ENCODE results near the gene MT1E. TPM values are rescaled to one million over a fixed set of nuclear protein-coding genes. Genes with fewer than 3 reads are reported as not detected.

The MT1E gene
- total RNA-seq, 1 experiment from 2014 or later = not detected

DNA sequence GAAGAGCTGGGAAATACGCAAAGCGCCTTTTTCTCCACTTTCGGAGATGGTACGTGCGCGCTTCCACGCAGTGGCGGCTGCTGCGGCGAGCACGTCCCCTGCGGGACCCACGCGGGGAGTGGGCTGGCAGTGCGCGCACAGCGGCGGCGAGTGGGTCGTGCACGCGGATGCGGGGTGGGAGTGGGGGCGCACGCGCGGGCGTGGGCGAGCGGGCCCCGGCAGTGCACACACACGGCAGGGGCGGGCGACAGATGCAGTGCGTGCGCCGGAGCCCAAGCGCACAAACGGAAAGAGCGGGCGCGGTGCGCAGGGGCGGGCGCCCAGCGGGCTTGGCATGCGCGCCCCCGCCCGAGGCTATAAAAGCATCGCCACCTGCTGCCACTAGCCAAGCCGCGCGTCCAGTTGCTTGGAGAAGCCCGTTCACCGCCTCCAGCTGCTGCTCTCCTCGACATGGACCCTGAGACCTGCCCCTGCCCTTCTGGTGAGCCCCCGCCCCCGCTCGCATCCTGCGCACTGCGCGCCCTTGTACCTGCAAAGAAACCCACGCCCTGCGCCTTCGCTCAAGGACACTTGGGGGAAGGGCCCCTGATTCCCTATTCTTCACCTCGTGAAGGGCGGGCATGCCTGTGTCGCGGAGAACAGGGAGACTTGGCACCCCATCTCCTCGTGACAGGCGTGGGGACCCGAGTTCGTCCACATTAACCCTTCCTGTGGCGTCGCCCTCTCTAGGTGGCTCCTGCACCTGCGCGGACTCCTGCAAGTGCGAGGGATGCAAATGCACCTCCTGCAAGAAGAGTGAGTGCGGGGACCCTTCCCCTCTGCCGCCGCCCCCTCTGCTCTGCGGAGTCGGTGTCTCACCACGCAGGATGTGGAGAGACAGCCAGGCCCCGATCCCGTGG lies 36.2 kb upstream of the MT1E start, which contains the start of gene MT3:
TSS of gene MT3 (plus strand) at position 388 of the 899 bp plus-strand sequence. CDS start at position 451, 63 bp downstream.
- Histone ChIP-seq H3K36me3 (ENCODE audit: low read depth, low read length) (no peaks in the 10 kb centered on the region), H3K27me3 (ENCODE audit: low read length) (0 out of 2 replicates have a peak, but pooled peaks cover 5% of the 10 kb centered on the region), H3K4me1 (ENCODE audit: insufficient read depth, low read length) (no peaks in the 10 kb centered on the region), H4K20me1 (ENCODE audit: low read length) (no peaks in the 10 kb centered on the region), H2AFZ (ENCODE audit: low read length) (no peak within 1 kb of the TSS), H3K79me2 (ENCODE audit: low read length) (no peaks in the 10 kb centered on the region), H3K9me2 (replicated peaks; ENCODE audit: low read length) (no peaks in the 10 kb centered on the region), H3F3A (ENCODE audit: low read length, unreplicated experiment) (no peaks in the 10 kb centered on the region), H3K4me3 (ENCODE audit: low read length) (peak within 1 kb of the TSS; percentile 49), H3K9ac (ENCODE audit: low read length) (no peak within 1 kb of the TSS), H3K9me3 (ENCODE audit: low read length) (no peaks in the 10 kb centered on the region), H3K27ac (ENCODE audit: low read length) (no peak within 1 kb of the TSS), H3K4me2 (ENCODE audit: low read length) (peak within 1 kb of the TSS; percentile 76)
- POLR2A ChIA-PET (ENCODE audit: unreplicated experiment) = no interaction called here
- no TSS peak for BruUV-seq (replicated peaks)
- CTCF ChIA-PET = no interaction called here
- DNase-seq (peak; percentile 19), ATAC-seq (peak; percentile 33)
- TF ChIP-seq EZH2phosphoT487 (IDR thresholded peaks at IDR 0.05; ENCODE audit: borderline replicate concordance, low read length) = 0 out of 2 replicates have a peak, but pooled peaks have one; percentile 50
- TF ChIP-seq, protein P1, sequence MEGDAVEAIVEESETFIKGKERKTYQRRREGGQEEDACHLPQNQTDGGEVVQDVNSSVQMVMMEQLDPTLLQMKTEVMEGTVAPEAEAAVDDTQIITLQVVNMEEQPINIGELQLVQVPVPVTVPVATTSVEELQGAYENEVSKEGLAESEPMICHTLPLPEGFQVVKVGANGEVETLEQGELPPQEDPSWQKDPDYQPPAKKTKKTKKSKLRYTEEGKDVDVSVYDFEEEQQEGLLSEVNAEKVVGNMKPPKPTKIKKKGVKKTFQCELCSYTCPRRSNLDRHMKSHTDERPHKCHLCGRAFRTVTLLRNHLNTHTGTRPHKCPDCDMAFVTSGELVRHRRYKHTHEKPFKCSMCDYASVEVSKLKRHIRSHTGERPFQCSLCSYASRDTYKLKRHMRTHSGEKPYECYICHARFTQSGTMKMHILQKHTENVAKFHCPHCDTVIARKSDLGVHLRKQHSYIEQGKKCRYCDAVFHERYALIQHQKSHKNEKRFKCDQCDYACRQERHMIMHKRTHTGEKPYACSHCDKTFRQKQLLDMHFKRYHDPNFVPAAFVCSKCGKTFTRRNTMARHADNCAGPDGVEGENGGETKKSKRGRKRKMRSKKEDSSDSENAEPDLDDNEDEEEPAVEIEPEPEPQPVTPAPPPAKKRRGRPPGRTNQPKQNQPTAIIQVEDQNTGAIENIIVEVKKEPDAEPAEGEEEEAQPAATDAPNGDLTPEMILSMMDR (conservative IDR thresholded peaks at IDR 0.05; ENCODE audit: low read depth, low read length) = no peak
- TF ChIP-seq EZH2 (IDR thresholded peaks at IDR 0.05; ENCODE audit: low read length, unreplicated experiment) = no peak
- intact Hi-C loops (cut with micrococcal nuclease) = no loop called here

DNA sequence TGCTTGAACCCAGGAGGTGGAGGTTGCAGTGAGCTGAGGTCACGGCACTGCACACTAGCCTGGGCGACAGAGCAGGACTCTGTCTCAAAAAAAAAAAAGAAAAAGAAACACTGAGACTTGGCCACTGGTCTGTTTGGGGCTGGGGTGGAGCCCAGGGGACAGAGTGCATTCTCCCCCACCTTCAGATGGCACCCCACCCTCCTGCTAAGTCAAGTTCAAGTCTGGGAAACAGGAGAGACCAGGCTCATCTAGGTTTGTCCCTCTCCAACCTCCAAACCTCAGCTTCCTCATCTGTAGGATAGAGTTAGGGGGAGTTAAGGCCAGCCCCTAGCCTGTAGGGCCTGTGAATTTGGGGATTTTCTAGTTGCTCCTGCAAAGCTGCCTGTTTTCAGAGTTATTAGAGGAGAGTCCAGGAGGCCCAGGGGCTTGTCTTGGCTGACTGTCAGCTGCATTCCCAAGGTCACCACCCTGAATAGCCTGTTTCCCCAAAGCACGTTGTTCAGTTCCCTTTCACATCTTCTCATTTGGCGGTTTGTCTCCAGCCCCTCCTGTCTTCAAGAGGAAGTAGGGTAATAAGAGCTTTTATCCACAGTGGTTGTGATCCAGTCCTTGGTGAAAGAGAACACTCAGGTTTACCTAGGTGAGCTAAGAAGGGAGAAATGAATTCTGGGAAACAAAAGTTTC lies 34.1 kb upstream of the MT1E start:
- H4K20me1 ChIP-seq (ENCODE audit: low read length) = no peaks in the 10 kb centered on the region
- H3K9me3 ChIP-seq (ENCODE audit: low read length) = no peaks in the 10 kb centered on the region
- H2AFZ ChIP-seq (ENCODE audit: low read length) = no peak overlapping the region
- no peaks in the 10 kb centered on the region for H3K9me2 ChIP-seq (replicated peaks; ENCODE audit: low read length)
- intact Hi-C loops (cut with micrococcal nuclease) = no loop called here
- no peaks in the 10 kb centered on the region for H3K36me3 ChIP-seq (ENCODE audit: low read depth, low read length)
- no peak for DNase-seq
- H3K4me3 ChIP-seq (ENCODE audit: low read length) = no peak overlapping the region
- no peaks in the 10 kb centered on the region for H3F3A ChIP-seq (ENCODE audit: low read length, unreplicated experiment)
- no peak overlapping the region for H3K27ac ChIP-seq (ENCODE audit: low read length)
- BruUV-seq (replicated peaks) = no TSS peak
- H3K9ac ChIP-seq (ENCODE audit: low read length) = no peak overlapping the region
- no peaks in the 10 kb centered on the region for H3K4me1 ChIP-seq (ENCODE audit: insufficient read depth, low read length)
- ATAC-seq = no peak
- ChIA-PET CTCF (no interaction called here), POLR2A (ENCODE audit: unreplicated experiment) (interaction anchor here (0.6 kb wide), 1 partner anchor 215 kb away, joined by 4 read pairs; no protein-coding TSS in a partner anchor)
- no peaks in the 10 kb centered on the region for H3K79me2 ChIP-seq (ENCODE audit: low read length)
- TF ChIP-seq EZH2phosphoT487 (IDR thresholded peaks at IDR 0.05; ENCODE audit: borderline replicate concordance, low read length) (no peak), EZH2 (IDR thresholded peaks at IDR 0.05; ENCODE audit: low read length, unreplicated experiment) (no peak)
- TF ChIP-seq, protein P1 (conservative IDR thresholded peaks at IDR 0.05; ENCODE audit: low read depth, low read length) = no peak
- H3K4me2 ChIP-seq (ENCODE audit: low read length) = no peak overlapping the region
- 0 out of 2 replicates have a peak, but pooled peaks cover 5% of the 10 kb centered on the region for H3K27me3 ChIP-seq (ENCODE audit: low read length)

Measured in PC-3 (cell line).